ENCODE results near the gene IL24. TPM values are rescaled to one million over a fixed set of nuclear protein-coding genes. Genes with fewer than 3 reads are reported as not detected.

The IL24 gene
- total and polyA plus RNA-seq, 8 donors, result not detected

DNA sequence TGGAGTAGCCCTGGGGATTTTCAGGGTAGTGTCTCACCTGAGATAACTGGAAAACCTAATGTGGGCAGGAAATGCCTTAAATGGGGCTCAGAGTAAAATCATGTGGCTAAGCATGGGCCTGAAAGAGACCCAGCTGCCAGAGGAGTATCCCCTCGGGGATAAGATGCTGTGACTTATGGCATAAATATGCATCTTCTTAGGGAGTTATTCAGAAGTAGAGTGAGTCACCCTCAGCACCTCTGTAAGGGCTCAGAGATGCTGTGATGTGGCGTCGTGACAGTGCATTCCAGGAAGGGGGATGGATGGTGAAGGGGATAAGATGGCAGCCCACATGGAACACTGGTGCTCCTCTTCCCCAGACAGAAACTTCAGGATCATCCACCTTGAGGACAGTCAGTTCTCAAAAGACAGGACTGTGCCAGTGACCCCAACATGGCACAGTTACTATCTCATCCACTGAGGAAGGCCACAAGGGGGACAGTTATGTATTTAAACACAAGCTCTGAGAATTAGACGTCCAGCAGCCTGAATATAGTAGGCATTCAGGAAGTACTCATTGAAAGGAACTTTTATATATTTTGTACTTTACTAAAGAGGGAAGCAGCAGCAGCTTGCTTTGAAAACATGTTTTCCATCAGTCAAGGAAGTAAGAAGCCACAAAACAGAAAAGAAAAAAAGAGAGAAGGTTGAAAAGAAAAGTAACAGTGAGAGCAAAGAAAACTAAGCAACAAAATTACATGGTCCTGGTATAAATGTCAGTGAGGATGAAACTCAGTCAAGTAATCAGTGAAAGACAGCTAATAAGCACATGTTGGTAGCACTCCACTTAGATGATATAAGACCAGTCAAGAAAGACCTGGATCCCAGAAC lies 8.3 kb downstream of the IL24 start:
- Histone ChIP-seq H3K27me3 (no peaks in the 10 kb centered on the region), H3K4me3 (no peak overlapping the region), H3K4me1 (peaks cover 0 to 18% (median 7%) of the 10 kb centered on the region in 3 donors), H3K9me3 (no peaks in the 10 kb centered on the region), H3K36me3 (no peaks in the 10 kb centered on the region), H3K27ac (no peak overlapping the region)
- FAIRE-seq (no peak), DNase-seq (no peak), ATAC-seq (no peak)
- intact Hi-C loops (cut with DNase I), result no loop called here
- TF ChIP-seq, protein P1, sequence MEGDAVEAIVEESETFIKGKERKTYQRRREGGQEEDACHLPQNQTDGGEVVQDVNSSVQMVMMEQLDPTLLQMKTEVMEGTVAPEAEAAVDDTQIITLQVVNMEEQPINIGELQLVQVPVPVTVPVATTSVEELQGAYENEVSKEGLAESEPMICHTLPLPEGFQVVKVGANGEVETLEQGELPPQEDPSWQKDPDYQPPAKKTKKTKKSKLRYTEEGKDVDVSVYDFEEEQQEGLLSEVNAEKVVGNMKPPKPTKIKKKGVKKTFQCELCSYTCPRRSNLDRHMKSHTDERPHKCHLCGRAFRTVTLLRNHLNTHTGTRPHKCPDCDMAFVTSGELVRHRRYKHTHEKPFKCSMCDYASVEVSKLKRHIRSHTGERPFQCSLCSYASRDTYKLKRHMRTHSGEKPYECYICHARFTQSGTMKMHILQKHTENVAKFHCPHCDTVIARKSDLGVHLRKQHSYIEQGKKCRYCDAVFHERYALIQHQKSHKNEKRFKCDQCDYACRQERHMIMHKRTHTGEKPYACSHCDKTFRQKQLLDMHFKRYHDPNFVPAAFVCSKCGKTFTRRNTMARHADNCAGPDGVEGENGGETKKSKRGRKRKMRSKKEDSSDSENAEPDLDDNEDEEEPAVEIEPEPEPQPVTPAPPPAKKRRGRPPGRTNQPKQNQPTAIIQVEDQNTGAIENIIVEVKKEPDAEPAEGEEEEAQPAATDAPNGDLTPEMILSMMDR (IDR thresholded peaks at IDR 0.05), result no peak
- 75 to 83% methylated on average over 4 of the region's 4 CpGs for WGBS, 2 donors

DNA sequence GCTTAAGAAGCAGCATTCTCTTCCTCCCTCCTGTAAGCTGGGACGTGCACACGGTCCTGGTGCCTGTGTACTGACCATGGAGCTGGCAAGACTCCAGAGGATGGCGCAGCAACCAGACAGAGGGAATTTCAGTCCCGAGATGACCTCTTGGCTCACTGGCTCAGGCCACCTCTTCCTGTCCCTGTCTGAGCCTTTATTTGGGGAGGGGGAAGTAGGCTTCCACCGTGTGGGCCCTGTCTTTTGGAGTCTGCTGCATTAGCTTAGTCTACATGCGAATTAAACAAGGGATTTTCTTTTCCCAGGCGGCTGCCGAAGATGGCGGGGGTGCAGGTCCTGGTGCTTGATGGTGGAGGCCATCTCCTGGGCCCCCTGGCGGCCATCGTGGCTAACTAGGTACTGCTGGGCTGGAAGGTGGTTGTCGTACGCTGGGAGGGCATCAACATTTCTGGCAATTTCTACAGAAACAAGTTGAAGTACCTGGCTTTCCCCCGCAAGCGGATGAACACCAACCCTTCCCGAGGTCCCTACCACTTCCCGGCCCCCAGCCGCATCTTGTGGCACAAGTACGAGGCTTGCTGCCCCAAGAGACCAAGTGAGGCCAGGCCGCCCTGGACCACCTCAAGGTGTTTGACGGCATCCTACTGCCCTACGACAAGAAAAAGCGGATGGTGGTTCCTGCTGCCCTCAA lies 10.2 kb downstream of the IL24 start:
- ATAC-seq (no peak), FAIRE-seq (no peak), DNase-seq (peak in 3 of 6 donors; percentile 30 to 62 (median 32))
- Histone ChIP-seq H3K4me1 (peaks cover 0 to 27% (median 7%) of the 10 kb centered on the region in 3 donors), H3K36me3 (no peaks in the 10 kb centered on the region), H3K27ac (no peak overlapping the region), H3K9me3 (no peaks in the 10 kb centered on the region), H3K27me3 (no peaks in the 10 kb centered on the region), H3K4me3 (no peak overlapping the region)
- TF ChIP-seq, protein P1 (IDR thresholded peaks at IDR 0.05), result no peak
- intact Hi-C loops (cut with DNase I), result no loop called here
- WGBS, 2 donors, result 75 to 82% methylated on average over 23 of the region's 23 CpGs

DNA sequence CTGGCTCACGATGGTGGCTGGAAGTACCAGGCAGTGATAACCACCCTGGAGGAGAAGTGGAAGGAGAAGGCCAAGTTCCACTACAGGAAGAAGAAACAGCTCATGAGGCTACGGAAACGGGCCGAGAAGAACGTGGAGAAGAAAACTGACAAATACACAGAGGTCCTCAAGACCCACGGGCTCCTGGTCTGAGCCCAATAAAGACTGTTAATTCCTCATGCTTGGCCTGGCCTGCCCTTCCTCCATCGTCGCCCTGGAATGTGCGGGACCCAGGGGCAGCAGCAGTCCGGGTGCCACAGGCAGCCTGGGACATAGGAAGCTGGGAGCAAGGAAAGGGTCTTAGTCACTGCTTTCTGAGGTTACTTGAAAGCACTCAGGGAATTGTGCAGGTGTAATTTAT lies 10.8 kb downstream of the IL24 start:
- no peak for DNase-seq
- intact Hi-C loops (cut with DNase I), result no loop called here
- TF ChIP-seq, protein P1 (IDR thresholded peaks at IDR 0.05), result no peak

GRCh38 chr1:206909161-206909882 lies 12.1 kb downstream of the IL24 start:
- Histone ChIP-seq H3K27ac (peak overlapping the region; percentile 59 to 93 (median 74)), H3K9me3 (no peaks in the 10 kb centered on the region), H3K4me3 (peak overlapping the region; percentile 23 to 49 (median 38)), H3K27me3 (no peaks in the 10 kb centered on the region), H3K36me3 (no peaks in the 10 kb centered on the region), H3K4me1 (peaks cover 0 to 27% (median 7%) of the 10 kb centered on the region in 3 donors)
- intact Hi-C loops (cut with DNase I), result no loop called here
- peak; percentile 87 to 93 (median 91) for DNase-seq
- TF ChIP-seq, protein P1 (IDR thresholded peaks at IDR 0.05), result no peak
- no peak for FAIRE-seq
- ATAC-seq, result peak; percentile 83 to 89 (median 86)
- WGBS, 2 donors, result 1% methylated on average over 48 to 69 of the region's 69 CpGs

More for the DNA sequence above, 10.8 kb downstream of the IL24 start:
- H3K9me3 ChIP-seq, result no peaks in the 10 kb centered on the region
- ATAC-seq (no peak), FAIRE-seq (no peak)
- peaks cover 0 to 27% (median 7%) of the 10 kb centered on the region in 3 donors for H3K4me1 ChIP-seq
- H3K27me3 ChIP-seq, result no peaks in the 10 kb centered on the region
- H3K4me3 ChIP-seq, result no peak overlapping the region
- no peaks in the 10 kb centered on the region for H3K36me3 ChIP-seq
- 76 to 82% methylated on average over 10 of the region's 10 CpGs for WGBS, 2 donors
- no peak overlapping the region for H3K27ac ChIP-seq

All from pancreas (tissue), 10 donors.